ENCODE results near the gene CELF6. TPM values are rescaled to one million over a fixed set of nuclear protein-coding genes. Genes with fewer than 3 reads are reported as not detected.

CELF6 gene
- total RNA-seq, 1 experiment from 2014 or later: 0.52 TPM

DNA sequence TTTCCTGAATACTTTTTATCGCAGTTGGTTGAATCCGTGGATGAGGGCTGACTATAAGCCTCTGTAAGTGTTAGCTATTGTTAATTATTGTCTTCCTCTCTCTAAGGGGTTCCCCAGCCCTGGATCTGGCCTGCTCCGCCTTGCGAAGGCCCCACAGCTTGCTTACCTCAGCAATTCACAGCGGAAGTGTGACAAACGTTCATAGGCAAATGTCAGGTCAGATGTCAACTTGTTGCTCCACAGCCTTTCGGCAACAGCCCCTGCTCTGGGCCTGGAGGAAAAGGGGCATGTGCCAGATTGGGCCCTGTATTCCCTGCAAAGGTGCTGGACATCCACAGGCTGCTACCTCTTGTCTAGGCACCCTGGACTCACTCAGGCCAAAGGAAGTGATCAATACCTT is 25.3 kb upstream of the CELF6 start:
- peaks cover 3 to 9% of the 10 kb centered on the region in 2 experiments; a peak in 3 of 4 replicates for H3K36me3 ChIP-seq (ENCODE audit: control insufficient read depth in 1 of 2, insufficient read depth in 2 of 2, low read length in 2 of 2)
- intact Hi-C loops (cut with micrococcal nuclease): no loop called here
- no peak overlapping the region for H2AFZ ChIP-seq (ENCODE audit: low read depth, low read length, poor library complexity, severe bottlenecking)
- RAD21 ChIA-PET (ENCODE audit: low non-redundant PET in 1 of 2, low total read pairs in 2 of 2, uncharacterized antibody in 2 of 2, unreplicated experiment in 2 of 2): no interaction called here
- no peaks in the 10 kb centered on the region for H3K9me2 ChIP-seq (ENCODE audit: insufficient read depth)
- CTCF ChIA-PET: no interaction called here
- no peak for DNase-seq (ENCODE audit: low read depth, low spot score)
- H3K4me3 ChIP-seq (replicated peaks in 1 of 2; ENCODE audit: low read depth in 1 of 2, low read length in 2 of 2): no peak overlapping the region
- POLR2A ChIA-PET: no interaction called here
- no peak for TF ChIP-seq ELF1 (IDR thresholded peaks at IDR 0.05; ENCODE audit: borderline replicate concordance, low read depth)
- no peak for TF ChIP-seq JUND (IDR thresholded peaks at IDR 0.05)
- no peak for TF ChIP-seq RAD21 (IDR thresholded peaks at IDR 0.05; ENCODE audit: low read depth)
- TF ChIP-seq YY1 (IDR thresholded peaks at IDR 0.05; ENCODE audit: extremely low read depth, insufficient replicate concordance, low read depth, low read length): no peak
- TF ChIP-seq, protein P1, sequence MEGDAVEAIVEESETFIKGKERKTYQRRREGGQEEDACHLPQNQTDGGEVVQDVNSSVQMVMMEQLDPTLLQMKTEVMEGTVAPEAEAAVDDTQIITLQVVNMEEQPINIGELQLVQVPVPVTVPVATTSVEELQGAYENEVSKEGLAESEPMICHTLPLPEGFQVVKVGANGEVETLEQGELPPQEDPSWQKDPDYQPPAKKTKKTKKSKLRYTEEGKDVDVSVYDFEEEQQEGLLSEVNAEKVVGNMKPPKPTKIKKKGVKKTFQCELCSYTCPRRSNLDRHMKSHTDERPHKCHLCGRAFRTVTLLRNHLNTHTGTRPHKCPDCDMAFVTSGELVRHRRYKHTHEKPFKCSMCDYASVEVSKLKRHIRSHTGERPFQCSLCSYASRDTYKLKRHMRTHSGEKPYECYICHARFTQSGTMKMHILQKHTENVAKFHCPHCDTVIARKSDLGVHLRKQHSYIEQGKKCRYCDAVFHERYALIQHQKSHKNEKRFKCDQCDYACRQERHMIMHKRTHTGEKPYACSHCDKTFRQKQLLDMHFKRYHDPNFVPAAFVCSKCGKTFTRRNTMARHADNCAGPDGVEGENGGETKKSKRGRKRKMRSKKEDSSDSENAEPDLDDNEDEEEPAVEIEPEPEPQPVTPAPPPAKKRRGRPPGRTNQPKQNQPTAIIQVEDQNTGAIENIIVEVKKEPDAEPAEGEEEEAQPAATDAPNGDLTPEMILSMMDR (IDR thresholded peaks at IDR 0.05 in 2 of 3, conservative IDR thresholded peaks at IDR 0.05 in 1 of 3; ENCODE audit: borderline replicate concordance in 1 of 3, insufficient read depth in 1 of 3, low read depth in 2 of 3, low read length in 2 of 3): no peak
- TF ChIP-seq, protein P2, sequence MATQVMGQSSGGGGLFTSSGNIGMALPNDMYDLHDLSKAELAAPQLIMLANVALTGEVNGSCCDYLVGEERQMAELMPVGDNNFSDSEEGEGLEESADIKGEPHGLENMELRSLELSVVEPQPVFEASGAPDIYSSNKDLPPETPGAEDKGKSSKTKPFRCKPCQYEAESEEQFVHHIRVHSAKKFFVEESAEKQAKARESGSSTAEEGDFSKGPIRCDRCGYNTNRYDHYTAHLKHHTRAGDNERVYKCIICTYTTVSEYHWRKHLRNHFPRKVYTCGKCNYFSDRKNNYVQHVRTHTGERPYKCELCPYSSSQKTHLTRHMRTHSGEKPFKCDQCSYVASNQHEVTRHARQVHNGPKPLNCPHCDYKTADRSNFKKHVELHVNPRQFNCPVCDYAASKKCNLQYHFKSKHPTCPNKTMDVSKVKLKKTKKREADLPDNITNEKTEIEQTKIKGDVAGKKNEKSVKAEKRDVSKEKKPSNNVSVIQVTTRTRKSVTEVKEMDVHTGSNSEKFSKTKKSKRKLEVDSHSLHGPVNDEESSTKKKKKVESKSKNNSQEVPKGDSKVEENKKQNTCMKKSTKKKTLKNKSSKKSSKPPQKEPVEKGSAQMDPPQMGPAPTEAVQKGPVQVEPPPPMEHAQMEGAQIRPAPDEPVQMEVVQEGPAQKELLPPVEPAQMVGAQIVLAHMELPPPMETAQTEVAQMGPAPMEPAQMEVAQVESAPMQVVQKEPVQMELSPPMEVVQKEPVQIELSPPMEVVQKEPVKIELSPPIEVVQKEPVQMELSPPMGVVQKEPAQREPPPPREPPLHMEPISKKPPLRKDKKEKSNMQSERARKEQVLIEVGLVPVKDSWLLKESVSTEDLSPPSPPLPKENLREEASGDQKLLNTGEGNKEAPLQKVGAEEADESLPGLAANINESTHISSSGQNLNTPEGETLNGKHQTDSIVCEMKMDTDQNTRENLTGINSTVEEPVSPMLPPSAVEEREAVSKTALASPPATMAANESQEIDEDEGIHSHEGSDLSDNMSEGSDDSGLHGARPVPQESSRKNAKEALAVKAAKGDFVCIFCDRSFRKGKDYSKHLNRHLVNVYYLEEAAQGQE (IDR thresholded peaks at IDR 0.05; ENCODE audit: low read depth): no peak
- TF ChIP-seq EZH2phosphoT487 (IDR thresholded peaks at IDR 0.05; ENCODE audit: borderline replicate concordance): no peak
- no peak for TF ChIP-seq EZH2 (IDR thresholded peaks at IDR 0.05)
- TF ChIP-seq SRF (IDR thresholded peaks at IDR 0.05; ENCODE audit: low read depth): no peak
- no peak for TF ChIP-seq TCF7L2 (IDR thresholded peaks at IDR 0.05; ENCODE audit: borderline replicate concordance, extremely low read depth, insufficient read depth, insufficient read length)
- TF ChIP-seq EGR1 (IDR thresholded peaks at IDR 0.05; ENCODE audit: low read depth): no peak
- TF ChIP-seq SP1 (IDR thresholded peaks at IDR 0.05; ENCODE audit: low read depth): no peak
- TF ChIP-seq POLR2A (IDR thresholded peaks at IDR 0.05; ENCODE audit: borderline replicate concordance, extremely low read depth, insufficient read depth, insufficient read length): no peak
- no peak for ATAC-seq
- no peaks in the 10 kb centered on the region for H3K79me2 ChIP-seq (ENCODE audit: insufficient read depth, low read length)
- H3K27ac ChIP-seq (ENCODE audit: low read depth, low read length): no peak overlapping the region
- H3K9me3 ChIP-seq (ENCODE audit: control insufficient read depth in 1 of 2, insufficient read depth in 1 of 2, low read depth in 1 of 2, low read length in 2 of 2): no peaks in the 10 kb centered on the region
- no peaks in the 10 kb centered on the region for H3K27me3 ChIP-seq (ENCODE audit: insufficient read depth, low read length)
- H4K20me1 ChIP-seq (ENCODE audit: insufficient read depth): no peaks in the 10 kb centered on the region
- no TSS peak for BruUV-seq (replicated peaks)
- no peak overlapping the region for H3K4me2 ChIP-seq (ENCODE audit: low read length)
- H3K4me1 ChIP-seq (ENCODE audit: control insufficient read depth in 1 of 2, insufficient read depth in 2 of 2, low read length in 2 of 2): peaks cover 0 to 3% of the 10 kb centered on the region in 2 experiments; a peak in 1 of 4 replicates
- H3K9ac ChIP-seq (ENCODE audit: low read length): no peak overlapping the region

Data from HCT116 (cell line).